Bronchial epithelial cell (primary cell): ENCODE measurements around the gene PROKR1. TPM values are rescaled to one million over a fixed set of nuclear protein-coding genes. Genes with fewer than 3 reads are reported as not detected.
A peak's percentile ranks its signal among the peaks of the same experiment; 100 is the strongest.
"Not testable (repeated sequence)": the region's sequence is repeated elsewhere in the genome, so short reads cannot be mapped to it uniquely, and the experiment has no call there.

Experiments used
- DNase-seq: peaks from one replicate; pipeline ENCODE4 v3.0.0-alpha.2; 2010; ENCODE audit warnings: low read depth
- FAIRE-seq: peaks from 2 replicates; lab custom pipeline; 2011; peaks lifted over from hg19 to GRCh38; lab: Jason Lieb, UNC
- H3K27me3 ChIP-seq: 2 replicates; pipeline ENCODE4 v1.5.1; 2011; ENCODE audit warnings: low read length; ENCODE audit not compliant: control insufficient read depth, insufficient read depth
- H3K36me3 ChIP-seq: 2 replicates; pipeline ENCODE4 v1.5.1; 2011; ENCODE audit warnings: low read length; ENCODE audit not compliant: control insufficient read depth, insufficient read depth
- H3K4me3 ChIP-seq: 2 replicates; pipeline ENCODE4 v1.5.1; 2011; ENCODE audit warnings: mild to moderate bottlenecking, low read depth, low read length, control low read depth
- total RNA-seq: library from RNA; depleted of rRNA; stranded (reverse); fragments of >200 nt; gene quantifications from 2 replicates; pipeline ENCODE4 v1.2.1, GENCODE V29; 2014
- TF ChIP-seq, protein P1 (sequence below): IDR thresholded peaks from 2 replicates; pipeline ENCODE4 v1.5.1; 2011; ENCODE audit warnings: mild to moderate bottlenecking, moderate library complexity, low read length, control low read depth, inconsistent platforms; ENCODE audit not compliant: insufficient read depth, severe bottlenecking

The PROKR1 gene
- total RNA-seq, 1 donor from 2014 or later, result not detected

DNA sequence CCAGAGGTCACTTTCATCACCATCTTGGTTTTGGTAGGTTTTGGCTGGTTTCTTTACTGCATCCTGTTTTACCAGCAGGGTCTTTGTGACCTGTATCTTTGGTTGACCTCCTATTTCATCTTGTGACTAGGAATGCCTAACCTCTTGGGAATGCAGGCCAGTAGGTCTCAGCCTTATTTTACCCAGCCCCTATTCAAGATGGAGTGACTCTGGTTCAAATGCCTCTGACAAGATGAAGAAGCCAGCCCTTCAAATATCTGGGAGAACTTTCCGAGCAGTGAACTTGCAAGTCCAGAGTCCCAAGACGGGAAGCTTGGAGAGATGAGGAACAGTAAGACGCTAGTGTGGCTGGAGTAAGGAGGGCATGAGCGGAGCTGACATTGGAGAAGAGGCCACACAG lies 28.6 kb downstream of the PROKR1 start:
- TF ChIP-seq, protein P1, sequence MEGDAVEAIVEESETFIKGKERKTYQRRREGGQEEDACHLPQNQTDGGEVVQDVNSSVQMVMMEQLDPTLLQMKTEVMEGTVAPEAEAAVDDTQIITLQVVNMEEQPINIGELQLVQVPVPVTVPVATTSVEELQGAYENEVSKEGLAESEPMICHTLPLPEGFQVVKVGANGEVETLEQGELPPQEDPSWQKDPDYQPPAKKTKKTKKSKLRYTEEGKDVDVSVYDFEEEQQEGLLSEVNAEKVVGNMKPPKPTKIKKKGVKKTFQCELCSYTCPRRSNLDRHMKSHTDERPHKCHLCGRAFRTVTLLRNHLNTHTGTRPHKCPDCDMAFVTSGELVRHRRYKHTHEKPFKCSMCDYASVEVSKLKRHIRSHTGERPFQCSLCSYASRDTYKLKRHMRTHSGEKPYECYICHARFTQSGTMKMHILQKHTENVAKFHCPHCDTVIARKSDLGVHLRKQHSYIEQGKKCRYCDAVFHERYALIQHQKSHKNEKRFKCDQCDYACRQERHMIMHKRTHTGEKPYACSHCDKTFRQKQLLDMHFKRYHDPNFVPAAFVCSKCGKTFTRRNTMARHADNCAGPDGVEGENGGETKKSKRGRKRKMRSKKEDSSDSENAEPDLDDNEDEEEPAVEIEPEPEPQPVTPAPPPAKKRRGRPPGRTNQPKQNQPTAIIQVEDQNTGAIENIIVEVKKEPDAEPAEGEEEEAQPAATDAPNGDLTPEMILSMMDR, result no peak
- H3K4me3 ChIP-seq, result no peak overlapping the region
- no peaks in the 10 kb centered on the region for H3K36me3 ChIP-seq
- no peak for DNase-seq
- FAIRE-seq, result no peak
- no peaks in the 10 kb centered on the region for H3K27me3 ChIP-seq

DNA sequence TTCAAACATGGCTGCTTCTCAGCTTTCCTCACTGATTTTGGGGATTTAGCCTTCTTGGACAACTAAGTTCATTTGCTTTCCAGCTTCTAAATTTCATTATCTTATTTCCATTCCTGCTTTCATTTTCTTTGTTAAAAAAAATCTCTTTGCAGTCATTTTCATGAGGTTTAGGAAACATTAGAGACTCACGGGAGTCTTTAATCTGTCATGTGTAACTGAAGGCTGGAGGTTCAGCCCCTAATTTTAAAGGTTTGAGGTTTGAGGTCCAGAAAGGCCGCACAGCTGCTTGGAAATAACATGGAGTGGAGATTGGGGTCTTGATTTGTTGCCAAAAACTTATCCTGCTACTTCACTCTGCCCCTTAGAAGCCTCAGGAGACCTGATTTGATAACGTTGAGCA lies 30.3 kb downstream of the PROKR1 start:
- TF ChIP-seq, protein P1, result no peak
- Histone ChIP-seq H3K4me3 (no peak overlapping the region), H3K27me3 (no peaks in the 10 kb centered on the region), H3K36me3 (no peaks in the 10 kb centered on the region)
- DNase-seq (no peak), FAIRE-seq (no peak)

DNA sequence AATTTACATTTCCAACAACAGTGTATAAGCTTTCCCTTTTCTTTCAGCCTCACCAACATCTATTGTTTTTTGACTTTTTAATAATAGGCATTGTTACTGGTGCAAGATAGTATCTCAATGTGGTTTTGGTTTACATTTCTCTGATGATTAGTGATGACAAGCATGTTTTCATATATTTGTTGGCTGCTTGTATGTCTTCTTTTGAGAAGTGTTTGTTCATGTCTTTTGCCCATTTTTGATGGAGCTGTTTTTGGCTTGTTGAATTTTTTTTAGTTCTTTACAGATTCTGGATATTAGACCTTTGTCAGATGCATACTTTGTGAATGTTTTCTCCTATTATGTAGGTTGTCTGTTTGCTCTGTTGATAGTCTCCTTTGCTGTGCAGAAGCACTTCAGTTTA lies 32.1 kb downstream of the PROKR1 start:
- TF ChIP-seq, protein P1, result no peak
- no peaks in the 10 kb centered on the region for H3K27me3 ChIP-seq
- DNase-seq (no peak), FAIRE-seq (no peak)
- no peak overlapping the region for H3K4me3 ChIP-seq
- no peaks in the 10 kb centered on the region for H3K36me3 ChIP-seq

DNA sequence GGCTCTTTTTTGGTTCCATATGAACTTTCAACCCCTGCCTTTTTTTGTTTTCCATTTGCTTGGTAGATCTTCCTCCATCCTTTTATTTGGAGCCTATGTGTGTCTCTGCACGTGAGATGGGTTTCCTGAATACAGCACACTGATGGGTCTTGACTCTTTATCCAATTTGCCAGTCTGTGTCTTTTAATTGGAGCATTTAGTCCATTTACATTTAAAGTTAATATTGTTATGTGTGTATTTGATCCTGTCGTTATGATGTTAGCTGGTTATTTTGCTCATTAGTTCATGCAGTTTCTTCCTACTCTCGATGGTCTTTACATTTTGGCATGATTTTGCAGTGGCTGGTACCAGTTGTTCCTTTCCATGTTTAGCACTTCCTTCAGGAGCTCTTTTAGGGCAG lies 34.5 kb downstream of the PROKR1 start:
- not testable (repeated sequence) for DNase-seq, H3K27me3 ChIP-seq, H3K36me3 ChIP-seq, H3K4me3 ChIP-seq, FAIRE-seq

DNA sequence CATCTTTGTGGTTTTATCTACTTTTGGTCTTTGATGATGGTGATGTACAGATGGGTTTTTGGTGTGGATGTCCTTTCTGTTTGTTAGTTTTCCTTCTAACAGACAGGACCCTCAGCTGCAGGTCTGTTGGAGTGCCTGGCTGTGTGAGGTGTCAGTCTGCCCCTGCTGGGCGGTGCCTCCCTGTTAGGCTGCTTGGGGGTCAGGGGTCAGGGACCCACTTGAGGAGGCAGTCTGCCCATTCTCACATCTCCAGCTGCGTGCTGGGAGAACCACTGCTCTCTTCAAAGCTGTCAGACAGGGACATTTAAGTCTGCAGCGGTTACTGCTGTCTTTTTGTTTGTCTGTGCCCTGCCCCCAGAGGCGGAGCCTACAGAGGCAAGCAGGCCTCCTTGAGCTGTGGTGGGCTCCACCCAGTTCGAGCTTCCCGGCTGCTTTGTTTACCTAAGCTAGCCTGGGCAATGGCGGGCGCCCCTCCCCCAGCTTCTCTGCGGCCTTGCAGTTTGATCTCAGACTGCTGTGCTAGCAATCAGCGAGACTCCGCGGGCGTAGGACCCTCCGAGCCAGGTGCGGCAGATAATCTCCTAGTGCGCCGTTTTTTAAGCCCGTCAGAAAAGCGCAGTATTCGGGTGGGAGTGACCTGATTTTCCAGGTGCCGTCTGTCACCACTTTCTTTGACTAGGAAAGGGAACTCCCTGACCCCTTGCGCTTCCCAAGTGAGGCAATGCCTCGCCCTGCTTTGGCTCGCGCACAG lies 36.0 kb downstream of the PROKR1 start:
- peak overlapping the region; percentile 27 for H3K4me3 ChIP-seq
- H3K36me3 ChIP-seq, FAIRE-seq, H3K27me3 ChIP-seq: not testable (repeated sequence)
- peak; percentile 12 for DNase-seq

DNA sequence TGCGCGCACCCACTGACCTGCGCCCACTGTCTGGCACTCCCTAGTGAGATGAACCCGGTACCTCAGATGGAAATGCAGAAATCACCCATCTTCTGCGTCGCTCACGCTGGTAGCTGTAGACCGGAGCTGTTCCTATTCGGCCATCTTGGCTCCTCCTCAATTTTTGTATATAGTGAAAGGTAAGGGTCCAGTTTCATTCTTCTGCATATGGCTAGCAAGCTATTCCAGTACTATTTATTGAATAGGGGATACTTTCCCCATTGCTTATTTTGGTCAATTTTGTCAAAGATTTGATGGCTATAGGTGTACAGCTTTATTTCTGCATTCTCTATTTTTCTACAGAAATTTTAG lies 36.5 kb downstream of the PROKR1 start:
- not testable (repeated sequence) for H3K4me3 ChIP-seq, FAIRE-seq

DNA sequence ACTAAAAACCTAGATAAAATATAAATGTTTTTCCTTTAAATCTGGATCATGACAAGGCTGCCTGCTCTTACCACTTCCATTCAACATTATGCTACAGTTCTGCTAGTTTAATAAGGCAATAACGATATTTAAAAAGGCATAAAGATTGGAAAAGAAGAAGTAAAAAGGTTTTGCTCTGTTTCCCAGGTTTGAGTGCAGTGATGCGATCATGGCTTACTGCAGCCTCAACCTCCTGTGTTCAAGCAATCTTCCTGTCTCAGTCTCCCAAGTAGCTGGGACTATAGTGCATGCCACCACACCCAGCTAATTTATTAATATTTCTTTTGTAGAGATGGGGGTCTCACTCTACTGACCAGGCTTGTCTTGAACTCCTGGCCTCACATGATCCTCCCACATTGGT lies 40.8 kb downstream of the PROKR1 start:
- DNase-seq (no peak), FAIRE-seq (no peak)
- H3K4me3 ChIP-seq, result no peak overlapping the region
- TF ChIP-seq, protein P1, result no peak
- no peaks in the 10 kb centered on the region for H3K36me3 ChIP-seq
- no peaks in the 10 kb centered on the region for H3K27me3 ChIP-seq

More for the DNA sequence above, 36.5 kb downstream of the PROKR1 start:
- H3K27me3 ChIP-seq, DNase-seq, H3K36me3 ChIP-seq: not testable (repeated sequence)
